Measurements from ENCODE around the gene AGPAT1.

- TF ChIP-seq, protein P1, sequence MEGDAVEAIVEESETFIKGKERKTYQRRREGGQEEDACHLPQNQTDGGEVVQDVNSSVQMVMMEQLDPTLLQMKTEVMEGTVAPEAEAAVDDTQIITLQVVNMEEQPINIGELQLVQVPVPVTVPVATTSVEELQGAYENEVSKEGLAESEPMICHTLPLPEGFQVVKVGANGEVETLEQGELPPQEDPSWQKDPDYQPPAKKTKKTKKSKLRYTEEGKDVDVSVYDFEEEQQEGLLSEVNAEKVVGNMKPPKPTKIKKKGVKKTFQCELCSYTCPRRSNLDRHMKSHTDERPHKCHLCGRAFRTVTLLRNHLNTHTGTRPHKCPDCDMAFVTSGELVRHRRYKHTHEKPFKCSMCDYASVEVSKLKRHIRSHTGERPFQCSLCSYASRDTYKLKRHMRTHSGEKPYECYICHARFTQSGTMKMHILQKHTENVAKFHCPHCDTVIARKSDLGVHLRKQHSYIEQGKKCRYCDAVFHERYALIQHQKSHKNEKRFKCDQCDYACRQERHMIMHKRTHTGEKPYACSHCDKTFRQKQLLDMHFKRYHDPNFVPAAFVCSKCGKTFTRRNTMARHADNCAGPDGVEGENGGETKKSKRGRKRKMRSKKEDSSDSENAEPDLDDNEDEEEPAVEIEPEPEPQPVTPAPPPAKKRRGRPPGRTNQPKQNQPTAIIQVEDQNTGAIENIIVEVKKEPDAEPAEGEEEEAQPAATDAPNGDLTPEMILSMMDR (IDR thresholded peaks at IDR 0.05) = no peak
- TF ChIP-seq, protein P2, sequence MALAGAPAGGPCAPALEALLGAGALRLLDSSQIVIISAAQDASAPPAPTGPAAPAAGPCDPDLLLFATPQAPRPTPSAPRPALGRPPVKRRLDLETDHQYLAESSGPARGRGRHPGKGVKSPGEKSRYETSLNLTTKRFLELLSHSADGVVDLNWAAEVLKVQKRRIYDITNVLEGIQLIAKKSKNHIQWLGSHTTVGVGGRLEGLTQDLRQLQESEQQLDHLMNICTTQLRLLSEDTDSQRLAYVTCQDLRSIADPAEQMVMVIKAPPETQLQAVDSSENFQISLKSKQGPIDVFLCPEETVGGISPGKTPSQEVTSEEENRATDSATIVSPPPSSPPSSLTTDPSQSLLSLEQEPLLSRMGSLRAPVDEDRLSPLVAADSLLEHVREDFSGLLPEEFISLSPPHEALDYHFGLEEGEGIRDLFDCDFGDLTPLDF (CRISPR knock-in tag; IDR thresholded peaks at IDR 0.05) = no peak
- no peak for TF ChIP-seq ZNF121 (CRISPR knock-in tag; IDR thresholded peaks at IDR 0.05)
- no peak for TF ChIP-seq MAX (CRISPR knock-in tag; IDR thresholded peaks at IDR 0.05)
- no peak; the same call in 1 of the 2 replicates for TF ChIP-seq GABPB1 (CRISPR knock-in tag; IDR thresholded peaks at IDR 0.05)
- TF ChIP-seq ETV6 (CRISPR knock-in tag; IDR thresholded peaks at IDR 0.05) = no peak
- TF ChIP-seq, protein P3, sequence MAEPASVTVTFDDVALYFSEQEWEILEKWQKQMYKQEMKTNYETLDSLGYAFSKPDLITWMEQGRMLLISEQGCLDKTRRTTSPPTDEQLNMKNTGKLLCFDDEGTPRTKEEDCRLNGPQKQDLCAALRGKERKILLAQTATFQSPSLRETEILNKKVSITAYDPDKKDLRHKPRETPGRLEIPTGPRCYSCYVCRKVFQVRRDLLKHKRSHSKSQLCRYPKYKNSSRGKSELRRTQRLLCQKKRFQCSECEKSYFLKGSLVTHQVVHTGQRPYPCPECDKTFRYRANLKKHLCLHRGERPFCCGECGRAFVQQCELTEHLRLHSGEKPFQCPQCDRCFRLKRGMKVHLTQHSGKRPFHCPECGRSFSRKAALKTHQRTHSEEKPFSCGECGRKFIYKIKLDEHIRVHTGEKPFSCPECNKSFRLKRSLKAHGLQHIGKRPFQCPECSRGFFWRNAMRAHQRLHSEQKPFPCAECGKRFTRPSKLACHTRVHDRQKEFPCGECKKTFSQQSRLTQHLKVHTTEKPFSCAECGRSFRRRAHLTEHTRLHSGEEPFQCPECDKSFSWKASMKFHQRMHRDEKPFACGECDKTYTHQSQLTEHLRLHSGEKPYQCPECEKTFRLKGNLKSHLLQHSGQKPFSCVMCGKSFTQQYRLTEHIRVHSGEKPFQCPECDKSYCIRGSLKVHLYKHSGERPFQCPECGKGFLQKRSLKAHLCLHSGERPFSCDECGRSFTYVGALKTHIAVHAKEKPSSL (CRISPR knock-in tag; conservative IDR thresholded peaks at IDR 0.05) = no peak
- no peak for TF ChIP-seq SP1 (CRISPR knock-in tag; conservative IDR thresholded peaks at IDR 0.05)
These were observed 2.9 kb upstream of the AGPAT1 start for GRCh38 chr6:32178547-32179440.

All from WTC11 (cell line).